Retina (tissue), 1 donor: ENCODE data around the gene CCDC86.

Source experiments
- DNase-seq: peaks from one replicate; pipeline ENCODE4 v3.0.0-alpha.2; 2016

The CCDC86 gene

GRCh38 chr11:60831501-60832079 lies 10.3 kb upstream of the CCDC86 start:
- no peak for DNase-seq

DNA sequence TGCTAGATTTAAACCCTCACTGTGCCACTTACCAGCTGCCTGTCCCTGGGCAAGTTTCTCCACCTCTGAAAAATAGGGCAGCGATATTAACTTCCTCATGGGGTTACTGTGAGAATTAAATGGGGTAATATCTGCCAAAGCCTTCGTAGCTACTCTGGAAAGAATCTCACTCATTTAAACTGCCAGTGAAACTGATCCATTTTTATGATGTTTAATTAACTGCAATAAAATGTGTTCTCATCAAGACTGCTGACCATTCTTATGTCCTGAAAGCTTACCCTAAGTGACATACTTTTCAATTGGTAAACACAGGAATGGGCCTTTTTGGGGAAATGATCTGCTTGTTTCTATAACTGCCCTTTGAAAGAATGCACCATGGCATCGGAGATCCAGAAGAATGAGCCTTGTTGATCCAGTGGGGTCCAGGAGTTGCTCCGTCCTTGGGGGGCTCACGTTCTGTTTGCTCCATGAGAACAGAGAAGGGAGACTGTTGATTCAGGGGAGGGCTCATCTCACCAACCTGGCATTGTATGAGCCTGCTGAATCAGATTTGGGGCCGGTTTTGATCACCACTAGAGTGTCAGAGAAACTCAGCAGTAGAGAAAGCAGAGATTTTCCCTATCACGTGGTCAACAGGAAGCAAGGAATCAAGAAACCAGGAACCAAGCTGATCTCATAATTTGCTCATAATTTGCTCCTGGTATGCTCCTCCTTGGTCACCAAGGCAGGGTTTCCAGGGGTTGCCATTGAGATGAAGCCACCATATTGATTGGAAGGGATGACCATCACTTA lies 7.0 kb upstream of the CCDC86 start:
- no peak for DNase-seq

DNA sequence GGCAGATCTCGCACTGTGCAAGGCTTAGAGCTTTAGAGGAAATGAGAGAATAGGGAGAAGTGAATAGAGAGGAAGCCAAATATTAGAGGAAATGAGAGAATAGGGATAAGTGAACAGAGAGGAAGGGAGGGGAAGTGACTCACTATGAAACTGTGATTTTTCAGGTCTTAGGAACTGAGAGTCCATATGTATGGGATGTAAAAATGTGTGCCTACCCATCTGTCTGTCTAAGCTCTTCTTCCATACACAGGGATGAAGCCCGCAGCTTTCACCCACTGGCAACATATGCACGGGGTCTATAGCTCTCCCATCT lies 6.4 kb upstream of the CCDC86 start:
- DNase-seq: no peak

DNA sequence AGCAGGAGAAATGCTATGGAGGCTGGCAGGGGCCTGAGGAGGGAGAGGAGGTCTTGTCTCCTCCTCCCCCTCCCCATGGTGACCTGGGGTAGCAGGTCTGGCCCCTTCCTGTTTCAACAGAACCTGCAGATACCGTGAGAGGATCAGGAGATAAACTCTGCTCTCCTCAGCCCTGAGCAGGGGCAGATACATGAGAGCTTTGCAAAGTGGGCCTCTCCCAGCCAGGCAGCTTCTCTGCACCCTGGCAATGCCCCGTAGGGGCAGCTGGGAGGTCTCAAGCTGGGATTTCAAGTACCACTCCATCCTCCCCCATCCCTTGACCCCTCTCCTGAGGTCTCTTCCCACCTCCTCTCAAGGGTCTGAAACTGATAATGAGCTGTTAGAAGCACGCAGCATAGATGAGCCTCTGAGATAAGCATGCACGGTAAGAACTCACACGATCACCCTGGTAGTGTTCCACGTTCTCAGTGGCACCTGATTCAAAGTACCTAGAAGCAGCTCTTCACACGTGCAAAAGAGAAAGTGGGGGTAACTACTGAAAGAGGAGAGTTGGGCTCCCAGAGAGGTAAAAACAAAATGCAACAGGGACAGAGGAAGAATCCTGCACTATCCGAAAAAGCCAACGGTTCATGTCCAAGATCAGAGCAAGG lies 4.9 kb upstream of the CCDC86 start:
- DNase-seq: no peak

DNA sequence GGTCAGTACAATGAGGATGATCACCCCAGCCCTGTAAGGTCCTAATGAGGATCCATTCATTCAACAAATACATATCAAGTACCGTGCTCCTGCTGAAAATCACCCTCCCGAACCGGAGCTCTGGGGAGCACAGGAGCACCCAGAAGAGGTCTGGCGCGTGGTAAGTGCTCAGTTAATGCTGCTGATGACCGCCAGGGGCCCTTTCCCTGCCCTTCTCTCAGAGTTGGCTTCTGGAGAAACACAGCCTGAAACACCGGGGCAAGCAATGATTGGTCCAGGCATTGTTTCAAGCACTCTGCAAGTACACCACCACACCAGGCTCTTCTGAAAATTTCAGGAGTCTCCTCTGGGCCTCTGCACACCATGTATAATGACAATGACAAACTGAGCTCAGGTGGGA lies 3.8 kb upstream of the CCDC86 start:
- DNase-seq: no peak

DNA sequence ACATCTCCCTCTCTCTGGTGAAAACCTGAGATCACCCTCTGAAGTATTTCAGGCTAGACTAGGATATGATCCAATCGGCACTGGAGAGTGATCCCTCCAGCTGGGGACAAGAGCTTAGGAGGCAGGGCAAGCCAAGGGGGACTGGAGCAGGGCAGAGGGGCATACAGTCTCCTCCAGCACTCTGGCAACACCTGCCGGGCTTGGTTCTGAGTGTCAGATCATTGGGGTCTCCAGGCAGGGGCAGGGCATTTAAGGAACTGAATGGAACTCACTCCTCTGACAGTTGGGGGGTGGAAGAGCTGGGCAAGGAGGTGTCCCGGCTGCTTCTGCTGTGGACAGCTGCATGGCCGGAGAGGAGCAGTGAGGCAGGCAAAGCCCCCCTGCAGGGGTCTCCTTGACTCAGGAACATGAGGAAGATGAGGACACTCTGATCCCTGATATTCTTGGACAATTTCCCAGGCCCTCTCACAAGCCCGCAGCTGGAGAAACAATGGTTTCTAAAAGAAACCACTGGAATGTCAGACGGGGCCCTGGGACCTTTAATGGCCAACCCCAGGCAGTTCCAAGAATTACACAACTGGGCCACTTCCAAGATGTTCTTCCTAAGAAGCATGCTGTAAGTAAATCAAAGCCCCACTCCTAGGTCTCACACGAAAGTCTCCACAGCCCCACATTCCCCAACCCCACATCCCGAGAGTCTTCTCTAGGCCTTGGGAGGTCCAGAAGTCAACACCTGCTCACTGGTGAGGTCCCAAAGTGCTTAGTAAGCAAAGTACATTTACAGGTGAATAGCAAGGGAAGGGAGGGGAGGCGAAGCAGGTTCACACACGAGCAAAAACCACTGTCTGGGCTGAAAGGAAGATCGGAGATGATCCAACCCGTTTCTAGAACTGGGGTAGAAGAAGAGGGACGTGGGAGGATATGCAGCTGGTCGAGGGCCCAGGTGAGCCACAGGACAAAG lies 1.2 kb upstream of the CCDC86 start:
- DNase-seq: no peak

GRCh38 chr11:60842668-60843600 lies 1.0 kb downstream of the CCDC86 start:
- no peak for DNase-seq

GRCh38 chr11:60844045-60844869 lies 2.3 kb downstream of the CCDC86 start:
- DNase-seq: no peak

DNA sequence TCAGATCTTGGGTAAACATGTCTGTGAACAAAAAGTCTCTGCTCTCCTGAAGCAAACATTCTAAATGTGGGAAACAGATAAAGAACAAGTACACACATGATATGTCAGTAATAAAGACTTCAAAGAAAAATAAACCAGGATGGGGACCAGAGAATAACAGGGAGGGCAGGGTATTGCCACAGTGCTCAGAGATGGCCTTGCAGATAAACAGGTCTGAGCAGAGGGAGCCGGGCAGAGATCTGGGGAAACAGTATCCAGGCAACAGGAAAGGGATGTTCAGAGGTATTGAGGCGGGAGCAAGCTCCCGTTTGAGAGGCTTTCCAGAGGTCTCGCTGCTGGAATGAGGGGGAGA lies 2.9 kb downstream of the CCDC86 start:
- no peak for DNase-seq

DNA sequence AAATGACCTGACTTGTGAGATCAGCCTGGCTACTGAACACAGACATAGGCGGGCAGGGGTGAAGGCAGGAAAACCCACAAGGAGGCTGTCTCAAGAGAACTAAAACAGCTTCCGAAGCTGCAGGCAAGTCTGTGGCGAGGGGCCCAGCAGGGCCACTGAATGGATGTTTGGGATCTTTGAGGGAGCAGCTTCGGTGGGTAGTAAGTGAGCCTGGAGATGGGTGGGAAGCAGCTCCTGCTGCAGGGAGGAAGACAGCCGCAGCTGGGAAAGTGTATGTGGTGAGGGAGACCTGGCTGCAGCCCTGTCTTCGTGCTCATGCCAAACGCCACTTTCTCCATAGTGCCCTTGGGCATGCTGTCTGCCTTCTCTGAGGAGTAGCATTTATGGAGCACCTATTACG lies 3.4 kb downstream of the CCDC86 start:
- no peak for DNase-seq

GRCh38 chr11:60847281-60847680 lies 5.4 kb downstream of the CCDC86 start:
- no peak for DNase-seq

GRCh38 chr11:60847896-60848295 lies 6.0 kb downstream of the CCDC86 start:
- DNase-seq: no peak

GRCh38 chr11:60848714-60849151 lies 6.8 kb downstream of the CCDC86 start:
- no peak for DNase-seq

DNA sequence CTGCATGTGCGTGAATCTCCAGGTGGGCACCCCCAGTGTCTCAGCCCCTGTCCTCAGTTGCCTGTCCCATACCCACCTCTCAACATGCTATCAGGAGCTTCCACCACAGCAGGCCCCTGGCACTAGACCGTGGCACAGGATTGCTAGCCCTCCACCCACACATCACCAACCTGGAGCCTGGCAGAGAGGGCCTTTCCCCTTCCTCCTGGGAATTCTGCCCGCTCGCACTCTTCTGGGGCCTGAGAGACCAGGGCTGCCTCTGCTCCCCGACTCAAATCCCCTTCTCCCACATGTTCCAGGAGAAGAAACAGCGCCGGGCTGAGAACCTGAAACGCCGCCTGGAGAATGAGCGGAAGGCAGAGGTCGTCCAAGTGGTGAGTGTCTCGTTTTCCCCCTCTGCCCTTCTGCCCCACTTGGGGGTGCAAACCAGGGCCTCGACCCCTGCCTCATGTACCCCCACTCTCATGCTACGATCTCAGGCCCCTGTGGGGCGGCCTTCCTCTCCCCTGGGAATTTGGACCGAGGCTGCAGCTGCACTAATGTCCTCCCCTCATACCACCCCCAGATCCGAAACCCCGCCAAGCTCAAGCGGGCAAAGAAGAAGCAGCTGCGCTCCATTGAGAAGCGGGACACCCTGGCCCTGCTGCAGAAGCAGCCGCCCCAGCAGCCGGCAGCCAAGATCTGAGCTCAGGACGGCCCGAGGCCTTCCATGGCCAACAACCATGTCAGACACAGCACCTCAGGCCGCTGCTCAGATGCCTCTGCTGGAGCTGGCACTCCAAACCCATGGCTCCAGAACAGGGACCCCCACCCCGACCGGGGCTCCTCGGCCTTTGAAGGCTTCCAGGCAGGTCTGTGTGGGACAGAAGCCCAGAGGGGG lies 8.0 kb downstream of the CCDC86 start:
- DNase-seq: no peak

DNA sequence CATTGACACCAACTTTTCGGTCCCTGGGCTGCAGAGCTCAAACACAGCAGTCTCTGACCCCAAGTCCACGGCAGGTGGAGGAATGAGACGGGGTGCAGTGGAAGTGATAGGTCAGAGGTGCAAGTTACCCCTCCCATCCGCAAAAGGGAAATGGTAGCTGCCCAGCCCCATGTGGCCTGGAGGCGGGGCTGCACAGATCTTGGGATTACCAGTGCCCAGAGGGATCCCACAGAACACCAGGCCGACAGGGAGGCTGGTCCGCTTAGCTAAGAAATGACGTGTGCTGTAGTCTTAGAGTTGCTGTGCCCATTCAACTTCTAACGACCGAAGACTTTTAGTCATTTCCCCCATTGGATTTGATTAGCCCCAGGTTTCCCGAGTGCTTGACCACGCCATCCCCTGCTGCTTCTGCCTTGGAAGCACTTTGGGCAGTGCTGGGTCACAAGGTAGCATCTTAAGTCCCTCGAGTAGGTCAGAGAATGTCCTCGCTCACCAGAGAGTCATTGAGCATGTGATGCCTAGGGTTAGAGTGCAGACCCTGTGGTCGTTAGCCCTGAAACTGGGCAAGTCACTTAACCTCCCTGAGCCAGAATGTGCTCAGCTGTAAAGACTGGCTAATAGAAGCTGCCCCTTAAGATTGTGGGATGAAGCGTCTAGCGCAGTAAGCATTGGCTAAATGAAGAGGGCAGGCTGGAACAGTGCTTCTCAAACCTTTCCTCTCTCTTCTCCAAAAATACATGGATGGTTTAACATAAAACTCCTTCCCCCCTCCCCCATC lies 9.6 kb downstream of the CCDC86 start:
- no peak for DNase-seq

- peak; percentile 74 for DNase-seq
Measured at GRCh38 chr11:60852117-60852981, 10.4 kb downstream of the CCDC86 start.

GRCh38 chr11:60852982-60853950 lies 11.4 kb downstream of the CCDC86 start:
- no peak for DNase-seq
